HG02588 (cell line): ENCODE data around the gene PIGZ.

Experiments
- ATAC-seq: cut with Tn5 transposase; IDR thresholded peaks from one replicate; pipeline ENCODE4 v1.9.1; 2021; ENCODE audit warnings: mild to moderate bottlenecking, moderate library complexity; ENCODE audit not compliant: unreplicated experiment

The PIGZ gene

GRCh38 chr3:196985954-196986885 lies 17.6 kb upstream of the PIGZ start:
- no peak for ATAC-seq

GRCh38 chr3:196985298-196985697 lies 16.7 kb upstream of the PIGZ start:
- no peak for ATAC-seq

GRCh38 chr3:196983186-196983585 lies 14.6 kb upstream of the PIGZ start:
- no peak for ATAC-seq

- no peak for ATAC-seq
These were observed 13.0 kb upstream of the PIGZ start for GRCh38 chr3:196981657-196982056.

GRCh38 chr3:196979545-196979944 lies 10.9 kb upstream of the PIGZ start:
- no peak for ATAC-seq

GRCh38 chr3:196976941-196977340 lies 8.3 kb upstream of the PIGZ start:
- ATAC-seq: no peak

- ATAC-seq: no peak
These were observed 6.7 kb upstream of the PIGZ start for GRCh38 chr3:196975349-196975748.

GRCh38 chr3:196974661-196975060 lies 6.0 kb upstream of the PIGZ start:
- no peak for ATAC-seq

- ATAC-seq: no peak
These were observed 2.6 kb upstream of the PIGZ start for GRCh38 chr3:196971094-196971698.

GRCh38 chr3:196970547-196971093 lies 2.0 kb upstream of the PIGZ start:
- no peak for ATAC-seq

GRCh38 chr3:196969660-196970546 lies 1.3 kb upstream of the PIGZ start:
- peak; percentile 53 for ATAC-seq

GRCh38 chr3:196969134-196969659 lies 564 bp upstream of the PIGZ start:
- ATAC-seq: peak; percentile 45

- no peak for ATAC-seq
These were observed 1.0 kb downstream of the PIGZ start for GRCh38 chr3:196967412-196968232.

GRCh38 chr3:196966526-196967401 lies 1.9 kb downstream of the PIGZ start:
- ATAC-seq: no peak

GRCh38 chr3:196965804-196966173 lies 2.8 kb downstream of the PIGZ start:
- ATAC-seq: no peak

- no peak for ATAC-seq
These were observed 3.4 kb downstream of the PIGZ start for GRCh38 chr3:196965112-196965803.

- no peak for ATAC-seq
These were observed 5.0 kb downstream of the PIGZ start for GRCh38 chr3:196963631-196963953.

- ATAC-seq: no peak
These were observed 5.6 kb downstream of the PIGZ start for GRCh38 chr3:196962930-196963630.
